PC-9 (cell line): ENCODE results near the gene SEC22A.

Source experiments
- EZH2 ChIP-seq: fragments of 200-600 bp; sonication (generic); IDR thresholded peaks from 2 replicates; pipeline ENCODE4 v1.8.0; 2017; ENCODE audit warnings: antibody characterized with exemption, low read depth
- TF ChIP-seq, protein P1 (sequence below): fragments of 200-600 bp; sonication (generic); conservative IDR thresholded peaks from 2 replicates; pipeline ENCODE4 v1.6.1; 2017; ENCODE audit warnings: mixed run types, antibody characterized with exemption, mild to moderate bottlenecking, moderate library complexity

DNA sequence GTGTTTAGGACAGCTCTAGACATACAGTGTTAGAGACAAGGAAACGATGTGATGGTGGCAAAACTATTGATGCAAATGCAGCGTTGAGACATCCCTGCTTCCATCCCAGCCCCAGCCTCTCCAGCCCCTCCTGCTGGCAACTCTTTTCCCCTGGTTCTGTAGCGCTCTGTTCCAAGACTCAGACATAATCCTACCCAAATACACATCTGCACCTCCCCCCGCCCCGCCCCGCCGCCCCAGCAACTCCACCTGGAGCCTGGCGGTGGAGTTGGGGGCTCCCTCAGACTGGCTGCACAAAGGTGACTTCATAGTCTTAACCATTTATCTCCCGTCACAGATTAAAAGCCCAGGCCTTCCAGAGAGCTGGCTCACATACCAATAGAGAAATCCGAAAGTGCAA, 7.2 kb upstream of the SEC22A start:
- no peak for TF ChIP-seq EZH2
- TF ChIP-seq, protein P1, sequence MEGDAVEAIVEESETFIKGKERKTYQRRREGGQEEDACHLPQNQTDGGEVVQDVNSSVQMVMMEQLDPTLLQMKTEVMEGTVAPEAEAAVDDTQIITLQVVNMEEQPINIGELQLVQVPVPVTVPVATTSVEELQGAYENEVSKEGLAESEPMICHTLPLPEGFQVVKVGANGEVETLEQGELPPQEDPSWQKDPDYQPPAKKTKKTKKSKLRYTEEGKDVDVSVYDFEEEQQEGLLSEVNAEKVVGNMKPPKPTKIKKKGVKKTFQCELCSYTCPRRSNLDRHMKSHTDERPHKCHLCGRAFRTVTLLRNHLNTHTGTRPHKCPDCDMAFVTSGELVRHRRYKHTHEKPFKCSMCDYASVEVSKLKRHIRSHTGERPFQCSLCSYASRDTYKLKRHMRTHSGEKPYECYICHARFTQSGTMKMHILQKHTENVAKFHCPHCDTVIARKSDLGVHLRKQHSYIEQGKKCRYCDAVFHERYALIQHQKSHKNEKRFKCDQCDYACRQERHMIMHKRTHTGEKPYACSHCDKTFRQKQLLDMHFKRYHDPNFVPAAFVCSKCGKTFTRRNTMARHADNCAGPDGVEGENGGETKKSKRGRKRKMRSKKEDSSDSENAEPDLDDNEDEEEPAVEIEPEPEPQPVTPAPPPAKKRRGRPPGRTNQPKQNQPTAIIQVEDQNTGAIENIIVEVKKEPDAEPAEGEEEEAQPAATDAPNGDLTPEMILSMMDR: no peak
